ENCODE measurements around the gene CCDC3.

GRCh38 chr10:12938271-12938670 lies 63.2 kb downstream of the CCDC3 start:
- TF ChIP-seq CTCF (IDR thresholded peaks at IDR 0.05) = no peak
- TF ChIP-seq POLR2A (IDR thresholded peaks at IDR 0.05) = no peak
